Smooth muscle cell (in vitro differentiated cells): ENCODE data around the gene MAF. TPM values are rescaled to one million over a fixed set of nuclear protein-coding genes. Genes with fewer than 3 reads are reported as not detected.

Source experiments
- DNase-seq: peaks from one replicate; lab custom pipeline; 2025; ENCODE audit not compliant: unreplicated experiment; lab: John Stamatoyannopoulos, UW
- H2AFZ ChIP-seq: fragments of 200-600 bp; sonication (generic); 2 replicates; pipeline ENCODE4 v1.6.0; 2016; ENCODE audit warnings: antibody characterized with exemption, low read depth, mild to moderate bottlenecking
- H3F3A ChIP-seq: fragments of 200-600 bp; sonication (generic); 2 replicates; pipeline ENCODE4 v1.6.0; 2017; ENCODE audit warnings: antibody characterized with exemption, low read depth
- H3K27ac ChIP-seq: fragments of 200-600 bp; sonication (generic); 2 replicates; pipeline ENCODE4 v1.5.1; 2016; ENCODE audit warnings: low read depth, mild to moderate bottlenecking
- H3K27me3 ChIP-seq: fragments of 200-600 bp; sonication (generic); 2 replicates; pipeline ENCODE4 v1.6.1; 2016; ENCODE audit warnings: low read depth, mild to moderate bottlenecking
- H3K36me3 ChIP-seq: fragments of 200-600 bp; sonication (generic); 2 replicates; pipeline ENCODE4 v1.5.1; 2016; ENCODE audit warnings: low read depth
- H3K4me1 ChIP-seq: fragments of 200-600 bp; sonication (generic); 2 replicates; pipeline ENCODE4 v1.5.1; 2016; ENCODE audit warnings: low read depth
- H3K4me2 ChIP-seq: fragments of 200-600 bp; sonication (generic); 2 replicates; pipeline ENCODE4 v1.6.0; 2016; ENCODE audit warnings: mild to moderate bottlenecking
- H3K4me3 ChIP-seq: fragments of 200-600 bp; sonication (generic); 2 replicates; pipeline ENCODE4 v1.5.1; 2016; ENCODE audit warnings: mild to moderate bottlenecking
- H3K79me2 ChIP-seq: fragments of 200-600 bp; sonication (generic); 2 replicates; pipeline ENCODE4 v1.6.0; 2016; ENCODE audit warnings: low read depth, mild to moderate bottlenecking
- H3K9ac ChIP-seq: fragments of 200-600 bp; sonication (generic); 2 replicates; pipeline ENCODE4 v1.6.0; 2016; ENCODE audit warnings: low read depth
- H3K9me3 ChIP-seq: fragments of 200-600 bp; sonication (generic); replicated peaks from 2 replicates; pipeline ENCODE4 v1.5.1; 2016; ENCODE audit warnings: low read depth
- H4K20me1 ChIP-seq: fragments of 200-600 bp; sonication (generic); 2 replicates; pipeline ENCODE4 v1.6.0; 2016; ENCODE audit warnings: low read depth
- WGBS: methylation state at CpG from one replicate; pipeline ENCODE4 v1.1.7; 2016; ENCODE audit warnings: low lambda C conversion rate; 5-methylcytosine and 5-hydroxymethylcytosine counted together
- polyA plus RNA-seq: library from polyadenylated mRNA; unstranded; fragments of >200 nt; fragmentation: Nextera tagmentation; extraction: Ambion mirVana; gene quantifications from 2 replicates; pipeline ENCODE4 v1.2.1, GENCODE V29; 2016
- total RNA-seq: library from RNA; depleted of rRNA; stranded (reverse); fragments of >200 nt; gene quantifications from 2 replicates; pipeline ENCODE4 v1.2.3, GENCODE V29; 2014
- TF ChIP-seq, protein P1 (sequence below): fragments of 200-600 bp; sonication (generic); IDR thresholded peaks from 2 replicates; pipeline ENCODE4 v1.5.1; 2017; ENCODE audit warnings: borderline replicate concordance, mild to moderate bottlenecking, antibody characterized with exemption; ENCODE audit not compliant: insufficient read depth, poor library complexity, severe bottlenecking

MAF gene
- total and polyA plus RNA-seq, 2 experiments from 2014 or later: 19.1 to 54.9 TPM

DNA sequence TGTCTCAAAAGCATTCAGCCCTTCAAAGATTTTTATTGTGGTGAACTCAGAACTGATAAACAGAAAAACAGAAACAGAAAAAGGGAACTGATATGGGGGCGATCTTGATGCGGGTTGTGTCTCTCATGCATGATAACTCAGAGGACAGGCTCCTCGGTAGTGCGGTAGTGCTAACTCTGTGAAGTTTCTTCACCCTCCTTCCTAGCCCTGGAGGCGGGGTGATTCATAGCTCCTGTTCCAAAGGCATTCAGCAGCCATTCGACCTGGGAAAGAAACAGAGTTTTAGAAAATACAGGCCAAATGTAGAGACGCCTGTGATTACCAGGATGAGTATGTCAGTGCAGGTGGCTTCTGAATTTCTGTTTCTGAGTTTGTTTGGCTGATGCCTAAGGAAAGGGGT lies 5.5 kb upstream of the MAF start:
- H3F3A ChIP-seq: peaks cover 11% of the 10 kb centered on the region
- H3K4me3 ChIP-seq: no peak overlapping the region
- H3K27ac ChIP-seq: peak overlapping the region; percentile 65
- H3K27me3 ChIP-seq: no peaks in the 10 kb centered on the region
- H3K9ac ChIP-seq: no peak overlapping the region
- H3K36me3 ChIP-seq: no peaks in the 10 kb centered on the region
- H2AFZ ChIP-seq: no peak overlapping the region
- no peaks in the 10 kb centered on the region for H4K20me1 ChIP-seq
- H3K4me1 ChIP-seq: peaks cover 20% of the 10 kb centered on the region
- WGBS: 8% methylated on average over 7 of the region's 7 CpGs
- no peak for DNase-seq
- TF ChIP-seq, protein P1, sequence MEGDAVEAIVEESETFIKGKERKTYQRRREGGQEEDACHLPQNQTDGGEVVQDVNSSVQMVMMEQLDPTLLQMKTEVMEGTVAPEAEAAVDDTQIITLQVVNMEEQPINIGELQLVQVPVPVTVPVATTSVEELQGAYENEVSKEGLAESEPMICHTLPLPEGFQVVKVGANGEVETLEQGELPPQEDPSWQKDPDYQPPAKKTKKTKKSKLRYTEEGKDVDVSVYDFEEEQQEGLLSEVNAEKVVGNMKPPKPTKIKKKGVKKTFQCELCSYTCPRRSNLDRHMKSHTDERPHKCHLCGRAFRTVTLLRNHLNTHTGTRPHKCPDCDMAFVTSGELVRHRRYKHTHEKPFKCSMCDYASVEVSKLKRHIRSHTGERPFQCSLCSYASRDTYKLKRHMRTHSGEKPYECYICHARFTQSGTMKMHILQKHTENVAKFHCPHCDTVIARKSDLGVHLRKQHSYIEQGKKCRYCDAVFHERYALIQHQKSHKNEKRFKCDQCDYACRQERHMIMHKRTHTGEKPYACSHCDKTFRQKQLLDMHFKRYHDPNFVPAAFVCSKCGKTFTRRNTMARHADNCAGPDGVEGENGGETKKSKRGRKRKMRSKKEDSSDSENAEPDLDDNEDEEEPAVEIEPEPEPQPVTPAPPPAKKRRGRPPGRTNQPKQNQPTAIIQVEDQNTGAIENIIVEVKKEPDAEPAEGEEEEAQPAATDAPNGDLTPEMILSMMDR: no peak
- H3K79me2 ChIP-seq: no peaks in the 10 kb centered on the region
- peak overlapping the region; percentile 63 for H3K4me2 ChIP-seq
- H3K9me3 ChIP-seq: no peaks in the 10 kb centered on the region

DNA sequence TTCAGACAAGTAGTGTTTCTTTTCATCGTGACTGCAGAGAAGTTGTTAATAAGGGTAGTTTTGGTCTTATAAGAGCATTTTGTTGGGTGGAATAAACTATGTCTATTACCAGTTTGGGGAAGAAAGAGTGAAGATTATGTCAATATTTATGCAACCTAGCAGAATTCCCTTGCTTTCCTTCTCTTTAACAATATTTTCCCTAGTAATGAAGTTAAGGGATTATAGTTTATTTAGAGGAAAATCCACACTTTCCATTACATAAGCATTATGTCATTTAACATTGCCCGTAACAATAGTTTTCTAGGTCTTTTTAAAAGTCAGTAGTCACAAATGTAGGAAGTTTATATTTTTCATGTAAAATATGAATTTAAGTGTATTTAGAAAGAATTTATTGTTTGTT lies 2.5 kb upstream of the MAF start:
- TF ChIP-seq, protein P1: no peak
- DNase-seq: no peak
- peaks cover 10% of the 10 kb centered on the region for H3K79me2 ChIP-seq
- peaks cover 20% of the 10 kb centered on the region for H3K4me1 ChIP-seq
- H3K27ac ChIP-seq: no peak overlapping the region
- no peak overlapping the region for H3K9ac ChIP-seq
- WGBS: 61% methylated on average over 2 of the region's 2 CpGs
- no peaks in the 10 kb centered on the region for H3K36me3 ChIP-seq
- peak overlapping the region; percentile 94 for H3K4me2 ChIP-seq
- H3K27me3 ChIP-seq: no peaks in the 10 kb centered on the region
- peaks cover 12% of the 10 kb centered on the region for H4K20me1 ChIP-seq
- no peaks in the 10 kb centered on the region for H3K9me3 ChIP-seq
- H2AFZ ChIP-seq: no peak overlapping the region
- H3K4me3 ChIP-seq: peak overlapping the region; percentile 83
- H3F3A ChIP-seq: peaks cover 11% of the 10 kb centered on the region

DNA sequence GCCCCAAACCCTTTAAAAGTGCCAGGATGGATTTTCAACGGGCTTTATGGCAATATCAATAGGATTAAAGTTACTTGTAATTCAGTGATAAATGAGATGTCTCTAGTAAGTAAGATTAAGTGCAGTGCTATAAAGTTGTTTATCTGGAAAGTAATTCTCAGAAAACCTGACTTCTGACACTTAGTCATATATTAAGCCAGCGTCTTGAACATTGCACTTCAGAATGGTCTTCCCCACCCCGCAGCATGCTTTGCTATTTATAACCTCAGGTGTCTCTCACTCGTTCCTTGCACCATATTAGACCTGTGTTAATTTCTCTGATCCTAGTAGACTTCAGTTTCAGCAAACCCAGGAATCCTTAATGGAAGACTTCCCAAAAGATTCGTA lies 2.1 kb upstream of the MAF start:
- TF ChIP-seq, protein P1: no peak
- peak overlapping the region; percentile 94 for H3K4me2 ChIP-seq
- H3K9me3 ChIP-seq: no peaks in the 10 kb centered on the region
- peak overlapping the region; percentile 33 for H2AFZ ChIP-seq
- peak overlapping the region; percentile 83 for H3K4me3 ChIP-seq
- no peak overlapping the region for H3K9ac ChIP-seq
- H4K20me1 ChIP-seq: peaks cover 16% of the 10 kb centered on the region
- H3K79me2 ChIP-seq: peaks cover 15% of the 10 kb centered on the region
- H3K27me3 ChIP-seq: no peaks in the 10 kb centered on the region
- 21% methylated on average over 5 of the region's 5 CpGs for WGBS
- H3K36me3 ChIP-seq: no peaks in the 10 kb centered on the region
- H3K27ac ChIP-seq: no peak overlapping the region
- H3K4me1 ChIP-seq: peaks cover 20% of the 10 kb centered on the region
- peaks cover 11% of the 10 kb centered on the region for H3F3A ChIP-seq
- no peak for DNase-seq

DNA sequence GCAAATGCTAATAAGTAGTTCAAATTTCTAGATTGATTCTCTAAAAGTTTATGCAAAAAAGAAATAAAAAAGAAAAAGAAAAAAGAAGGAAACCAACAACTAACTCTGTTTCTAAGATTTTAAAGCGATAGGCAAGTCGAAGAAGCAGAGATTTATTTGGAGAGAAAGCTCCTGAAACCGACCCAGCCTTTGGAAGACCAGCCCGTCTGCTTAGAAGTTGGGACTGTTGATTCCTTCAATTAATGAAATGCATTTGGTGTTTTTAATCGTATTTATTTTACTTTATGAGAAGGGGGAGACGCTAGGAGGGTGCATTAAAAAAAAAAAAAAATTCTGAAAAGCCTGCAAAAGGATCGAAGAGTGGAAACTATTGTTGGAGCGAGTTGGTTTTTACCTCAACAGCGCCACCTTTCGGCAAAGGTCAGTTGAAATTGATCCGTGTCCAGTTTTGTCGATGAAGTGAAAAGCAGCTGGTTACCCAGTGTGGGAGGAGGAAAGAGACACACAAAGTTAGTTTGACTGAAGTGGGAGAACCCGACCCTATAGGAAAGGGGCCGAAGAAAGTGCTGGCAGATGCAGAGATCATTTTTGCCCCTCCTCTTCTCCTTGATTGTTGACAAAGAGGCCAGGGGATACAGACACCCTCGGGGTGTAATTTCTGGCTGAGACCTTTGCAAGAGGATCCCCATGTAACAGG lies 1.5 kb upstream of the MAF start:
- peak overlapping the region; percentile 84 for H3K27ac ChIP-seq
- peaks cover 20% of the 10 kb centered on the region for H3K79me2 ChIP-seq
- H3K4me3 ChIP-seq: peak overlapping the region; percentile 83
- DNase-seq: peak; percentile 41
- H3K4me1 ChIP-seq: peaks cover 24% of the 10 kb centered on the region
- no peaks in the 10 kb centered on the region for H3K9me3 ChIP-seq
- H2AFZ ChIP-seq: peak overlapping the region; percentile 83
- 3% methylated on average over 15 of the region's 15 CpGs for WGBS
- H3K4me2 ChIP-seq: peak overlapping the region; percentile 94
- H3K9ac ChIP-seq: peak overlapping the region; percentile 79
- H3K27me3 ChIP-seq: no peaks in the 10 kb centered on the region
- no peaks in the 10 kb centered on the region for H3K36me3 ChIP-seq
- TF ChIP-seq, protein P1: peak; percentile 74
- peaks cover 11% of the 10 kb centered on the region for H3F3A ChIP-seq
- peaks cover 21% of the 10 kb centered on the region for H4K20me1 ChIP-seq
